GM12873 (cell line): Measurements from ENCODE around the gene TNK1.

Source experiments
- CTCF ChIP-seq: IDR thresholded peaks from 2 replicates; pipeline ENCODE4 v1.5.1; 2012; ENCODE audit warnings: low read depth, mild to moderate bottlenecking, moderate library complexity, low read length, control low read depth; ENCODE audit not compliant: insufficient read depth; ENCODE audit errors: missing control alignments

TNK1 gene

DNA sequence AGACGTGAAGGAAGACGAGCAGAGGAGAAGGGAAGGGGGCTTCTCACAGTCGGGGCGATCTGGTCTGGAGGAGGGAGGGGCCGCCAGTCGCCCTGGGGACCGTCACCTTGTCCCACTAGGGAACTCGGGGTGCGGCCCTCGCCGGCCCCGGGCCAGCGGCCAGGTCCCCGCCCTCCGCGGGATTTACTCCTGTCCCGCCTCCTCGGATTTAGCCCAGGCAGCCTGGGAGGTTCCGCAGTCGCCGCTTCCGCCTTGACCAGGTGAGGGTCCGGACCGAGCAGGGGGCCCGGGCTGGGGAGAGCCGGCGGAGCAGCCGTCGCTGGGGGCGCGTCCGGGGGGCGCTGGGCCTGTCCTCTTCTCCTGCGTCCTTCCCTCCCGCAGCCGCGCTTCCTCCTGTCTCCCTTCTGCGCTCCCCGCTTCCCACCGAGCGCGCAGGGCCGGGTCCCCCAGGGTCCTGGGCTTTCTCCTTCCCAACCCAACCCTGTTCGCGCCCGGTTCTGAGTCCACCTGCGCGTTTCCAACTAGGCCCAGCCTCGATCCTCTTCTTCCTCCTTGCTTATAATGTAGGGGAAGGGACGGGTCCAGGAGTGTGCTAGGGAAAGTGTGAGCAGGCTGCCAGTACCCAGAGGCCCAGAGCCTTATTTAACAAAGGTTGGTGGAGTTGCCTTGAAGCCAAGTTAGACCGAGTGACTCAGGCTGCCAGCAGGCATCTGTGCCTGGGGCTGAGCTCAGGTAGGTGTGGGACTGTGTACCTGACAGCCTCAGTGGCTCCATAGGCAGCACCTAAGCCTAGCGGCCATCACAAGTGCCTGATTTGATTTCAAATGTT is at the start of gene TNK1:
Gene TNK1, plus strand, starts transcription at position 235 of the 829 bp plus-strand sequence. CDS start 1,838 bp downstream, outside the sequence.
- TF ChIP-seq CTCF = no peak

DNA sequence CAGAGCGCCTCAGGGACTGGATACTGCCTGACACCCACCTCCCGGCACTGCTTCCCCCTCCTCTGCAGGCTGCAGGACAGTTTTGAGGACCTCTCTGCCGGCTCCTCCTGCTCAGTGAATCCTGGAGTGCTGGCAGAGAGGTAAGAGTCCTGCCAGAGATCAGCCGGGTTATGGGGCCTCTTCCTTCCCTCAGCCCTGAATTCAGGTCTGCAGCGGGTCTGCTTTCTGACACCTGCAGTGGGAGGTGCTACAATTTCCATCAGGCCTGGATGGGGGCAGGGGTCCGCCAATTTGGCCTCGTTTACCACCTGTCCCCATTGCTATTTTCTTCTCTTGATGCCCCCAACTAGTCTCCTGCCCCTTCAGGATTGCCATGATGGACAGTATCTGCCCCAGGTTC is 48.8 kb upstream of the TNK1 start:
- no peak for TF ChIP-seq CTCF

- no peak for TF ChIP-seq CTCF
These were observed 45.9 kb upstream of the TNK1 start for GRCh38 chr17:7334938-7335538.

DNA sequence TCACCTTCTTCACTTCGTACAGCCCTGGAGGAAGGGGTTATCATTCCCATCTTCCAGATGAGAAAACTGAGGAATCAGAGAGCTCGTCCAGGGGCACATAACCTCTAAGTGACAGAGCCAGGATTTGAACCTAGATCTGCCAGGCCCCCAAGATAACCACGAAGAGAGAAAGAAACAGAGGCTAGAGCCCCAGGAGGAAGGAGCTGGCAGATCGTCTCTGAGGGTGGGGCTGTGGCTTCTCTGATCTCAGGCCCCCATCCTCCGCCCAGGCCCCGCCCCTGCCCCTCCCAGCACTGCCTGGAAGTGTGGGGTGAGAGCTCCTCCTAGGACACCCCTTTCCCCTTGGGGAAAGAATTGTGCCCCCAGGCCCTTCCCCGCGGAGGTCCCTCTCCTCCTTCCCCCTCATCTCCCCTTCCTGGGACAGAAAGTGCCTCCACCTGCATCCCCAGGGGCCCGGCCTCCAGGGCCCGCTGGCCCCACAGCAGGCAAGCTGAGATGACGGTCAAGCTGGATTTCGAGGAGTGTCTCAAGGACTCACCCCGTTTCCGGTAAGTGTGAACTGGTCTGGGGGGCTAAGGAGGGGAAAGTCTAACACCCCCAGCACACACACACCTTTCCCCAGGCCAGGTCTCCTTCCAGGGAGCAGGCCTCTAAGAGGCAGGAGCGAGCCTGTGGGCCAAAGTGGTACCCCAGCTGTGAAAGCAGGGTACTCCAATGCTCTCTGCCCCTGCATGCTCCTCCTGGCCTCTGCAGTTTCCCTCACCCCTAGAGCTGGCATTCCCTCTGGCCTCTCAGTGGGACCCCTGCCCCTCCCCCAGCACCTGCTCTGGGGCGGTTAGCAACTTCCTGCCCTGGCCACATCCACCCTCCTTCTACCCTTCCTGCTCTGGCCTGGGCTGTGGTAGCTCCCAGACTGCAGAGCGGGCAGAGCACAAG is 44.4 kb upstream of the TNK1 start, which contains the start of gene ACAP1:
Gene ACAP1, plus strand, starts transcription at position 290 of the 936 bp plus-strand sequence. Its CDS starts 206 bp downstream, at position 496.
- no peak for TF ChIP-seq CTCF

DNA sequence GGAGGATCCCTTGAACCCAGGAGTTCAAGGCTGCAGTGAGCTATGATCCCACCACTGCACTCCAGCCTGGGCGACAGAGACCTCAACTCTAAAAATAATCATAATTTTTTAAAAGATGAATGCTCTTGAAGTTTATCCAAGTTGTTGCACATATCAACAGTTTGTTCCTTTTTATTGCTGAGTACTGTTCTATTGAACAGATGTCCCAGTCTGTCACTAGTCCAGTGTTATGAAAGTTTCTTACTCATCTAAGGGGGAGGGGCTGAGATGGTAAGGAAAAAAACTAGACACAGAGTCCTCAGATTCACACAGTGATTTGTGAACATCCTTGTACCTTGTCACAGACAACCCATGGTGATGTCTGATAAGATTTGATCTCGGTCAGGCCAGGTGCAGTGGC is 40.7 kb upstream of the TNK1 start:
- TF ChIP-seq CTCF = no peak

DNA sequence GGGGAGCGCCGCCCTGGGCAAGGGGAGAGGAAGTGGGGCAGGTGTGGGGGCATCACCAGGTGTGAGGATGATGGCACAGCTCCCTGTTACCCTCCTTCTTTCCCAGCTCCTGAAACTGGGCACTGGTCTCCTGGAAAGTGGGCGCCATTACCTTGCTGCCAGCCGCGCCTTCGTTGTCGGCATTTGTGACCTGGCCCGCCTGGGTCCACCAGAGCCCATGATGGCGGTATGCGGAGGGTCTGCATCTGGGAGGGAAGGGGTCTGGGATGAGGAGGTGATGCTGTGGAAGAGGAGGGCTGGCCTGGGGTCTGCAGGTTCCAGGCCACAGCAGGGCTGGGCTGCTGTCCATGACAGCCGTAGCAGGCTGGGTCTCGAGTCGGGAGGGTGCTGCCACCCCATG is 39.0 kb upstream of the TNK1 start:
- no peak for TF ChIP-seq CTCF
